Activated T-cell treated with anti-CD3 and anti-CD28 coated beads, Interleukin-2, amount 50 U/mL, for 72 hours (primary cell): ENCODE measurements around the gene LIFR. TPM values are rescaled to one million over a fixed set of nuclear protein-coding genes. Genes with fewer than 3 reads are reported as not detected.
"Not testable (repeated sequence)": the region's sequence is repeated elsewhere in the genome, so short reads cannot be mapped to it uniquely, and the experiment has no call there.

Experiments used
- ATAC-seq, 2 donors: fragments of 150-1000 bp; cut with Tn5 transposase; replicated peaks in 1 of 2; 2 replicates each; pipeline ENCODE4 v1.10.0; 2021; ENCODE audit warnings: moderate library complexity in 2 of 2, mild to moderate bottlenecking in 1 of 2
- DNase-seq, 2 donors: peaks; one replicate each; pipeline ENCODE4 v3.0.0; 2021 to 2022; ENCODE audit warnings: mixed read lengths in 1 of 2
- H3K27ac Mint-ChIP-seq: one replicate; pipeline ENCODE4 v1.8.0; 2022; ENCODE audit warnings: mild to moderate bottlenecking, moderate library complexity, mixed read lengths
- H3K27me3 Mint-ChIP-seq: one replicate; pipeline ENCODE4 v1.8.0; 2022; ENCODE audit warnings: low read depth, mixed read lengths
- H3K36me3 Mint-ChIP-seq, 2 donors: one replicate each; pipeline ENCODE4 v1.8.0; 2022; ENCODE audit warnings: mixed read lengths in 2 of 2, mild to moderate bottlenecking in 1 of 2; ENCODE audit not compliant: insufficient read depth in 2 of 2
- H3K4me1 Mint-ChIP-seq: one replicate; pipeline ENCODE4 v1.8.0; 2022; ENCODE audit warnings: low read depth, mixed read lengths
- H3K4me3 Mint-ChIP-seq, 2 donors: one replicate each; pipeline ENCODE4 v1.8.0; 2022; ENCODE audit warnings: mild to moderate bottlenecking in 2 of 2, mixed read lengths in 2 of 2, moderate library complexity in 2 of 2
- H3K9me3 Mint-ChIP-seq, 2 donors: one replicate each; pipeline ENCODE4 v1.8.0; 2022; ENCODE audit warnings: mixed read lengths in 2 of 2
- total RNA-seq, 2 donors: library from RNA; stranded (reverse); gene quantifications; one replicate each; pipeline ENCODE4 v1.2.3, GENCODE V29; 2022

Gene LIFR, protein sequence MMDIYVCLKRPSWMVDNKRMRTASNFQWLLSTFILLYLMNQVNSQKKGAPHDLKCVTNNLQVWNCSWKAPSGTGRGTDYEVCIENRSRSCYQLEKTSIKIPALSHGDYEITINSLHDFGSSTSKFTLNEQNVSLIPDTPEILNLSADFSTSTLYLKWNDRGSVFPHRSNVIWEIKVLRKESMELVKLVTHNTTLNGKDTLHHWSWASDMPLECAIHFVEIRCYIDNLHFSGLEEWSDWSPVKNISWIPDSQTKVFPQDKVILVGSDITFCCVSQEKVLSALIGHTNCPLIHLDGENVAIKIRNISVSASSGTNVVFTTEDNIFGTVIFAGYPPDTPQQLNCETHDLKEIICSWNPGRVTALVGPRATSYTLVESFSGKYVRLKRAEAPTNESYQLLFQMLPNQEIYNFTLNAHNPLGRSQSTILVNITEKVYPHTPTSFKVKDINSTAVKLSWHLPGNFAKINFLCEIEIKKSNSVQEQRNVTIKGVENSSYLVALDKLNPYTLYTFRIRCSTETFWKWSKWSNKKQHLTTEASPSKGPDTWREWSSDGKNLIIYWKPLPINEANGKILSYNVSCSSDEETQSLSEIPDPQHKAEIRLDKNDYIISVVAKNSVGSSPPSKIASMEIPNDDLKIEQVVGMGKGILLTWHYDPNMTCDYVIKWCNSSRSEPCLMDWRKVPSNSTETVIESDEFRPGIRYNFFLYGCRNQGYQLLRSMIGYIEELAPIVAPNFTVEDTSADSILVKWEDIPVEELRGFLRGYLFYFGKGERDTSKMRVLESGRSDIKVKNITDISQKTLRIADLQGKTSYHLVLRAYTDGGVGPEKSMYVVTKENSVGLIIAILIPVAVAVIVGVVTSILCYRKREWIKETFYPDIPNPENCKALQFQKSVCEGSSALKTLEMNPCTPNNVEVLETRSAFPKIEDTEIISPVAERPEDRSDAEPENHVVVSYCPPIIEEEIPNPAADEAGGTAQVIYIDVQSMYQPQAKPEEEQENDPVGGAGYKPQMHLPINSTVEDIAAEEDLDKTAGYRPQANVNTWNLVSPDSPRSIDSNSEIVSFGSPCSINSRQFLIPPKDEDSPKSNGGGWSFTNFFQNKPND
- under 1 TPM; 0.05 to 0.23 TPM for total RNA-seq

DNA sequence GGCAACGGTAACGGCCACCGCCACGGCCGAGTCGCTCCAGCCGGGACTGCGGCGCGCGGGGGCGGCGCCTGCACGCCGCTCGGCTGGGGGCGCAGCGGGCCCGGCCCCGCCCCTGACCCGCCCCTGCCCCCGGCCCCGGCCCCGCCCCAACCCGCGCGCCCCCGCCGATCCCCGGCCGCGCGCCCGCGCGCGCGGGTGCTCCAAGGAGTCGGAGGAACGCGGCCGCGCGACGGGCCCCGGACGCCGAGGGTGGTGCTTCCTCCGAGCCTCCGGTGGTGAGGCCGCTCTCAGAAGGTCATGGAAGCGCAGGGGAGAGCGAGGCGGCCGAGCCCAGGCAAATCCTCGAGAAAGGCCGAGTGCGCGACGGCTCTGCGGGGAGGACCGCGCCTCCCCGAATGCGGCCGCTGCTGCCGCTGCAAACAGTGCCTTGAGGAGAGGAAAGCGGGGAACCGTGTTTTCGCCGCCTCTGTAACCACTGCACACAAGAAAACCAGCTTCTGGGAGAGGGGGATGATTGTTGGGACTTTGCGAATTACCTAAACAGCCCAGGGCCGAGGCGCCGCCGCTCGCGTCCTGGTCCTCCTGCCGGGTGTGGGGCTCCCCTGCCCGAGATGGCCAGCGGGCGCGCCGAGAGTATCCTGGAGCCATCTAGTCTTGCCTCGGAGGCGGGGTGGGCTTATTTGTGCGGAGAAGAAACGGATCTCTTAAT is at the start of gene LIFR:
TSS of gene LIFR (minus strand) at position 48 of the 709 bp plus-strand sequence. CDS start 25,999 bp downstream, outside the sequence.
- Mint-ChIP-seq H3K9me3 (no peaks in the 10 kb centered on the region), H3K27me3 (peaks cover 69% of the 10 kb centered on the region), H3K4me1 (peaks cover 10% of the 10 kb centered on the region), H3K36me3 (peaks cover 3 to 4% of the 10 kb centered on the region in 2 donors), H3K4me3 (peak within 1 kb of the TSS; percentile 88 to 89), H3K27ac (no peak within 1 kb of the TSS)
- DNase-seq (peak; percentile 66 to 69), ATAC-seq (peak; percentile 78 to 83)

- H3K9me3 Mint-ChIP-seq = no peaks in the 10 kb centered on the region
- no peaks in the 10 kb centered on the region for H3K36me3 Mint-ChIP-seq
- ATAC-seq (no peak), DNase-seq (no peak)
- H3K27me3 Mint-ChIP-seq = peaks cover 23% of the 10 kb centered on the region
- H3K4me1 Mint-ChIP-seq = no peaks in the 10 kb centered on the region
- no peak overlapping the region for H3K27ac Mint-ChIP-seq
- H3K4me3 Mint-ChIP-seq = no peak overlapping the region
These were observed 49.2 kb upstream of the LIFR start for GRCh38 chr5:38605610-38606009.

DNA sequence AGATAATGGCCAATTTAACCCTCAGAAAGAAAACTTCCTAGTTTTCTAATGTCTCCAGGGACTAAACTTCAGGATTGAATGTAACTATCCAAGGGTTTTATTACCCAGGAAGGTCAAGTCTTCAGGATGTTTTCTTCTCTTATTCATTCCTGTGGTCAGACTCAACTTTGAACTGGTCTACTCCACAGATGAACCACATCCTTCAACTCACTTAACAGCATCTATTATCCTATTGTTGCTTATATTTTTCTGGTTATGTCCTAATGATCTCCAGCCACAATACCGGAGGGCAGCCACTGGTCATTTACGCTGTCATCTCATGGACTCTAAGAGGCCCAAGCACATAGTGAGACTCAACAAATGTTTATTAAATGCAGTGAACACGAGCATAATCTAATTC is 47.2 kb upstream of the LIFR start:
- DNase-seq = no peak
- Mint-ChIP-seq H3K27ac (no peak overlapping the region), H3K9me3 (no peaks in the 10 kb centered on the region)

GRCh38 chr5:38602641-38603040 is 46.2 kb upstream of the LIFR start:
- no peak overlapping the region for H3K4me3 Mint-ChIP-seq

More for the DNA sequence above, 47.2 kb upstream of the LIFR start:
- no peak for ATAC-seq
- Mint-ChIP-seq H3K27me3 (peaks cover 22% of the 10 kb centered on the region), H3K4me3 (no peak overlapping the region), H3K4me1 (no peaks in the 10 kb centered on the region), H3K36me3 (no peaks in the 10 kb centered on the region)

DNA sequence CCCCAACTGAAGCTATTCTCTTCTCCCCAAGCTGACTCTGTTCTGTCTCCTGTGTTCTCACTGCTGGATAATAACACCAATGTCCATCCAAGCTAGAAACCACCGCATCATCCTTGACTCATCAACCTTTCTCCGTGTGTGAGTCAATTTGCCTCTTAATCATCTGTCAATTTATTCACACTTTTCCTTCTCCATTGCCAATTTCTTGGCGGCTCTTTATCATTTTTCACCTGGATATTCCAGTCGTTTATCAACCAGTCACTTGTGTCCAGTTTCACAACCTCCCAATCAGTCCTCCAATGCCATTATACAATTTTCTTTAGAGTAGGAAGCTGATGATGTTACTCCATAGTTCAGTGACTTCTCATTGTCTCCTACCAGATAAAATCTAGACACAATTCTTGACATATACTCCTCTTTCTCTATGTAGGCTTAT is 45.4 kb upstream of the LIFR start:
- no peak for DNase-seq
- no peaks in the 10 kb centered on the region for H3K9me3 Mint-ChIP-seq
- no peak for ATAC-seq
- H3K36me3 Mint-ChIP-seq = no peaks in the 10 kb centered on the region
- peaks cover 19% of the 10 kb centered on the region for H3K27me3 Mint-ChIP-seq
- no peaks in the 10 kb centered on the region for H3K4me1 Mint-ChIP-seq
- H3K27ac Mint-ChIP-seq = no peak overlapping the region
- H3K4me3 Mint-ChIP-seq = no peak overlapping the region

More at GRCh38 chr5:38602641-38603040, 46.2 kb upstream of the LIFR start:
- Mint-ChIP-seq H3K27ac (no peak overlapping the region), H3K9me3 (no peaks in the 10 kb centered on the region), H3K27me3 (peaks cover 18% of the 10 kb centered on the region), H3K4me1 (no peaks in the 10 kb centered on the region), H3K36me3 (no peaks in the 10 kb centered on the region)
- ATAC-seq = no peak
- no peak for DNase-seq

- DNase-seq = no peak
- Mint-ChIP-seq H3K4me3 (no peak overlapping the region), H3K36me3 (no peaks in the 10 kb centered on the region), H3K9me3 (no peaks in the 10 kb centered on the region), H3K4me1 (no peaks in the 10 kb centered on the region), H3K27me3 (peaks cover 20% of the 10 kb centered on the region), H3K27ac (no peak overlapping the region)
- ATAC-seq = no peak
These were observed 44.9 kb upstream of the LIFR start for GRCh38 chr5:38601133-38601862.

- DNase-seq = no peak
- H3K4me1 Mint-ChIP-seq = no peaks in the 10 kb centered on the region
- H3K27ac Mint-ChIP-seq = no peak overlapping the region
- no peaks in the 10 kb centered on the region for H3K9me3 Mint-ChIP-seq
- ATAC-seq = no peak
- peaks cover 20% of the 10 kb centered on the region for H3K27me3 Mint-ChIP-seq
- H3K36me3 Mint-ChIP-seq = no peaks in the 10 kb centered on the region
- H3K4me3 Mint-ChIP-seq = no peak overlapping the region
These were observed 44.0 kb upstream of the LIFR start for GRCh38 chr5:38600329-38601045.

- ATAC-seq, H3K4me3 Mint-ChIP-seq, H3K4me1 Mint-ChIP-seq: not testable (repeated sequence)
These were observed 43.3 kb upstream of the LIFR start for GRCh38 chr5:38599751-38600150.

GRCh38 chr5:38598994-38599617 is 42.7 kb upstream of the LIFR start:
- no peak for DNase-seq
- Mint-ChIP-seq H3K4me3 (no peak overlapping the region), H3K27ac (no peak overlapping the region), H3K4me1 (no peaks in the 10 kb centered on the region), H3K9me3 (no peaks in the 10 kb centered on the region), H3K27me3 (peaks cover 20% of the 10 kb centered on the region), H3K36me3 (no peaks in the 10 kb centered on the region)
- ATAC-seq = no peak

More at GRCh38 chr5:38599751-38600150, 43.3 kb upstream of the LIFR start:
- not testable (repeated sequence) for H3K27ac Mint-ChIP-seq, H3K36me3 Mint-ChIP-seq, DNase-seq, H3K9me3 Mint-ChIP-seq
- H3K27me3 Mint-ChIP-seq = peaks cover 20% of the 10 kb centered on the region

- no peak for DNase-seq
- Mint-ChIP-seq H3K27ac (no peak overlapping the region), H3K4me1 (no peaks in the 10 kb centered on the region)
These were observed 42.0 kb upstream of the LIFR start for GRCh38 chr5:38598296-38598993.

DNA sequence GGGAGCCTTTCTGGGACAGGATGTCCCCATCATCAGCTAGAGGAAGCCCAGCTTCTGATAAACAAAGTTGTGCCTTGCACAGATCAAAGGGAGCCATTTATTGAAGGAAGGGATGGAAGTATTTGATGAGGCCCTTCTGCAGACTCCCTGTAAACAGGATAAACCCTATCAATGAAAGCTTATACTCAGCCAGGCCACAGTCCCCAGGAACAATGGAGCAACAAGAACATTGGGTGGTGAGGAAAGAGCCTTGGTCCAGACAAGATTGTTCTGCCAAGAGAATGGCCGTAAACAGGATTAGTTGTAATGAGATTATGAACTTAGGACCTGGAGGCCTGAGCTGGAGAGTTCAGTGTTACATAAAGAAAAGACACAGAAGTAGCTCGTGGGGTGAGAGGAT is 40.5 kb upstream of the LIFR start:
- no peak overlapping the region for H3K27ac Mint-ChIP-seq
- ATAC-seq (no peak), DNase-seq (no peak)
- no peak overlapping the region for H3K4me3 Mint-ChIP-seq
- H3K4me1 Mint-ChIP-seq = no peaks in the 10 kb centered on the region
- H3K27me3 Mint-ChIP-seq = peaks cover 20% of the 10 kb centered on the region
- H3K9me3 Mint-ChIP-seq = no peaks in the 10 kb centered on the region
- no peaks in the 10 kb centered on the region for H3K36me3 Mint-ChIP-seq

More at GRCh38 chr5:38598296-38598993, 42.0 kb upstream of the LIFR start:
- no peak overlapping the region for H3K4me3 Mint-ChIP-seq
- H3K27me3 Mint-ChIP-seq = peaks cover 20% of the 10 kb centered on the region
- no peaks in the 10 kb centered on the region for H3K36me3 Mint-ChIP-seq
- no peak for ATAC-seq
- no peaks in the 10 kb centered on the region for H3K9me3 Mint-ChIP-seq
